HepG2 (cell line): Measurements from ENCODE around the gene SEPTIN12. TPM values are rescaled to one million over a fixed set of nuclear protein-coding genes. Genes with fewer than 3 reads are reported as not detected.

ENCODE experiments used
- CHD2 ChIP-seq: IDR thresholded peaks from 2 replicates; pipeline ENCODE4 v1.6.1; 2011; ENCODE audit warnings: low read depth, low read length, improper control_type of control experiment
- DNMT1 ChIP-seq: sonication (generic); formaldehyde crosslinking; IDR thresholded peaks from 2 replicates; pipeline ENCODE4 v1.5.1; 2020; ENCODE audit warnings: mild to moderate bottlenecking, missing genetic modification reagents
- FOXM1 ChIP-seq: sonication (generic); formaldehyde crosslinking; IDR thresholded peaks from 2 replicates; pipeline ENCODE4 v1.5.0; 2020; ENCODE audit warnings: missing genetic modification reagents
- GATAD1 ChIP-seq: IDR thresholded peaks from 2 replicates; pipeline ENCODE4 v1.6.1; 2016; ENCODE audit warnings: missing genetic modification reagents, missing compliant biosample characterization
- GTF2F1 ChIP-seq: fragments of 150-350 bp; IDR thresholded peaks from 2 replicates; pipeline ENCODE4 v1.6.1; 2014; ENCODE audit warnings: low read length
- IKZF4 ChIP-seq: sonication (generic); formaldehyde crosslinking; IDR thresholded peaks from 2 replicates; pipeline ENCODE4 v1.5.1; 2020; ENCODE audit warnings: borderline replicate concordance, mild to moderate bottlenecking, low read depth, missing genetic modification reagents; ENCODE audit errors: not compliant biosample characterization
- SRSF1 ChIP-seq: fragments of 200-400 bp; formaldehyde crosslinking; optimal IDR thresholded peaks from 2 replicates; pipeline ENCODE3; 2017; ENCODE audit warnings: mild to moderate bottlenecking, low read depth, low read length, moderate library complexity
- ZBTB26 ChIP-seq: IDR thresholded peaks from 2 replicates; pipeline ENCODE4 v1.6.1; 2016; ENCODE audit warnings: missing compliant biosample characterization, missing genetic modification reagents, borderline replicate concordance
- ZFP36L1 ChIP-seq: sonication (generic); formaldehyde crosslinking; IDR thresholded peaks from 2 replicates; pipeline ENCODE4 v1.8.0; 2022; ENCODE audit warnings: mild to moderate bottlenecking, missing genetic modification reagents, moderate library complexity
- ZKSCAN1 ChIP-seq: fragments of 150-350 bp; IDR thresholded peaks from 2 replicates; pipeline ENCODE4 v1.6.1; 2014; ENCODE audit warnings: low read length
- ZNF550 ChIP-seq: sonication (generic); formaldehyde crosslinking; IDR thresholded peaks from 2 replicates; pipeline ENCODE4 v1.4.0; 2020; ENCODE audit warnings: mild to moderate bottlenecking, missing genetic modification reagents, borderline replicate concordance
- ZNF556 ChIP-seq: sonication (generic); formaldehyde crosslinking; IDR thresholded peaks from 2 replicates; pipeline ENCODE4 v1.4.0; 2020; ENCODE audit warnings: mild to moderate bottlenecking, missing genetic modification reagents, borderline replicate concordance
- ZNF644 ChIP-seq: IDR thresholded peaks from 2 replicates; pipeline ENCODE4 v1.6.1; 2016; ENCODE audit warnings: low read depth
- ZNF772 ChIP-seq: sonication (generic); formaldehyde crosslinking; IDR thresholded peaks from 2 replicates; pipeline ENCODE4 v1.5.0; 2020; ENCODE audit warnings: mild to moderate bottlenecking, missing genetic modification reagents
- ZNF816 ChIP-seq: sonication (generic); formaldehyde crosslinking; IDR thresholded peaks from 2 replicates; pipeline ENCODE4 v1.8.0; 2022; ENCODE audit warnings: missing genetic modification reagents, mild to moderate bottlenecking, borderline replicate concordance
- polyA plus RNA-seq, 8 experiments: library from polyadenylated mRNA; depleted of rRNA in 3 of 8; stranded (reverse) in 7 of 8; unstranded in 1 of 8; fragments of >200 nt; fragmentation: Illumina TruSeq in 4 of 8; extraction: Trizol in 4 of 8; gene quantifications; 2 replicates each; pipeline versions ENCODE4 v1.2.1 to v1.2.3, GENCODE V29; 2011 to 2016; ENCODE audit warnings: low read depth in 4 of 8, missing spikeins in 1 of 8, mixed read lengths in 1 of 8; ENCODE audit not compliant: insufficient read depth in 1 of 8
- total RNA-seq, 5 experiments: library from RNA; depleted of rRNA; stranded (reverse); fragments of >200 nt; fragmentation: Illumina TruSeq; extraction: Trizol; gene quantifications; 2 replicates each; pipeline ENCODE4 v1.2.3, GENCODE V29; 2016; ENCODE audit warnings: low read depth in 1 of 5
- TF ChIP-seq, protein P1 (sequence below): sonication (generic); formaldehyde crosslinking; IDR thresholded peaks from 2 replicates; pipeline ENCODE4 v1.9.0; 2021; ENCODE audit warnings: missing genetic modification reagents, mild to moderate bottlenecking, borderline replicate concordance
- TF ChIP-seq, protein P2 (sequence below): sonication (generic); formaldehyde crosslinking; IDR thresholded peaks from 2 replicates; pipeline ENCODE4 v1.4.0; 2020; ENCODE audit warnings: missing genetic modification reagents
- TF ChIP-seq, protein P3 (sequence below): sonication (generic); formaldehyde crosslinking; IDR thresholded peaks from 2 replicates; pipeline ENCODE4 v1.4.0; 2020; ENCODE audit warnings: missing genetic modification reagents

SEPTIN12 gene
- total and polyA plus RNA-seq, 2 of the 13 experiments (the other 11 are each of a cell fraction or from before 2014, with no cell fraction given): 0.22 TPM; not detected in 1

DNA sequence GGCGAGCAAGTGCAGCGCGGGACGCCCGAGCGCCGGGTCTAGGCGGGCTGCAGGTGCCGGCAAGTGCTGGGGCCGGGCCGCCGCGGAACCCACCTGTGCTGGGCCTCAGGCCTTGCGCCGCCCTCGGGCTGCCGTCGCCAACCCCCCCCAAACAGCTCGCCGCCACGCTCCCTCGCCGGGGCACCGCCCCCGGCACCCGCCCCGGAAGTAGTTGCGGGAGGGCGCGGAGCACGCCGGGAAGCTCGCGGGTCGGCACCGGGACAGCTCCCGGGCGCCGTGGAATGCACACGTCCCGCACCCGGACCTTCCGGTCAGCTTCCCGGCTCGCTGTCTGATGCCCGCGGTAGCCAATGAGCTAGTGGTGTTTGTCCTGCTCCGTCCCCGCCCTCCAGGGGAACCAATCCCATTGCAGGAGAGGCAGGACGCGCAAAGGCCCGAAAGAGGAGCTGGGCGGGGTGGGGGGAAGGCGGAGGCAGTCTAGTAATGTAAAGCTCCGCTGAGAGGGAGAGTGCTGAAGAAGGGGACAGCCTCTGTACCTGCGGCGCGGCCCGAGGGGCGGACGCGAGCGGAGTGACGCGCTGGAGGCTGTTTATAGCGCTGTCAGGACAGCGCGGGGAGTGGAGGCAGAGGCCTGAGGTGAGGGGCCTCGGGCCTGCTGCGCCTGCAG is 53.9 kb downstream of the SEPTIN12 start, which contains the start of the genes ANKS3 and DNAAF8 (continued):
- TF ChIP-seq, protein P1, sequence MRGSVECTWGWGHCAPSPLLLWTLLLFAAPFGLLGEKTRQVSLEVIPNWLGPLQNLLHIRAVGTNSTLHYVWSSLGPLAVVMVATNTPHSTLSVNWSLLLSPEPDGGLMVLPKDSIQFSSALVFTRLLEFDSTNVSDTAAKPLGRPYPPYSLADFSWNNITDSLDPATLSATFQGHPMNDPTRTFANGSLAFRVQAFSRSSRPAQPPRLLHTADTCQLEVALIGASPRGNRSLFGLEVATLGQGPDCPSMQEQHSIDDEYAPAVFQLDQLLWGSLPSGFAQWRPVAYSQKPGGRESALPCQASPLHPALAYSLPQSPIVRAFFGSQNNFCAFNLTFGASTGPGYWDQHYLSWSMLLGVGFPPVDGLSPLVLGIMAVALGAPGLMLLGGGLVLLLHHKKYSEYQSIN (CRISPR knock-in tag): no peak
- TF ChIP-seq GTF2F1: no peak
- no peak; the same call in 1 of the 2 replicates for TF ChIP-seq ZNF556 (CRISPR knock-in tag)
- 0 out of 2 replicates have a peak, but pooled peaks have one; percentile 63 for TF ChIP-seq DNMT1
- no peak for TF ChIP-seq FOXM1 (CRISPR knock-in tag)
- no peak for TF ChIP-seq ZNF550 (CRISPR knock-in tag)
- TF ChIP-seq ZNF816 (CRISPR knock-in tag): 0 out of 2 replicates have a peak, but pooled peaks have one; percentile 68
- peak; percentile 93 for TF ChIP-seq GATAD1 (CRISPR knock-in tag)
- no peak for TF ChIP-seq ZBTB26
- TF ChIP-seq ZKSCAN1: no peak
- peak; percentile 72; the same call in 1 of the 2 replicates for TF ChIP-seq ZFP36L1
- TF ChIP-seq ZNF772 (CRISPR knock-in tag): peak; percentile 23; the same call in 1 of the 2 replicates
- no peak for TF ChIP-seq ZNF644 (CRISPR knock-in tag)
- TF ChIP-seq CHD2: peak; percentile 44; the same call in 1 of the 2 replicates
- TF ChIP-seq, protein P2, sequence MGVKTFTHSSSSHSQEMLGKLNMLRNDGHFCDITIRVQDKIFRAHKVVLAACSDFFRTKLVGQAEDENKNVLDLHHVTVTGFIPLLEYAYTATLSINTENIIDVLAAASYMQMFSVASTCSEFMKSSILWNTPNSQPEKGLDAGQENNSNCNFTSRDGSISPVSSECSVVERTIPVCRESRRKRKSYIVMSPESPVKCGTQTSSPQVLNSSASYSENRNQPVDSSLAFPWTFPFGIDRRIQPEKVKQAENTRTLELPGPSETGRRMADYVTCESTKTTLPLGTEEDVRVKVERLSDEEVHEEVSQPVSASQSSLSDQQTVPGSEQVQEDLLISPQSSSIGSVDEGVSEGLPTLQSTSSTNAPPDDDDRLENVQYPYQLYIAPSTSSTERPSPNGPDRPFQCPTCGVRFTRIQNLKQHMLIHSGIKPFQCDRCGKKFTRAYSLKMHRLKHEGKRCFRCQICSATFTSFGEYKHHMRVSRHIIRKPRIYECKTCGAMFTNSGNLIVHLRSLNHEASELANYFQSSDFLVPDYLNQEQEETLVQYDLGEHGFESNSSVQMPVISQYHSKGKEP (CRISPR knock-in tag): 0 out of 2 replicates have a peak, but pooled peaks have one; percentile 27
- peak; percentile 34 for TF ChIP-seq SRSF1
- TF ChIP-seq, protein P3, sequence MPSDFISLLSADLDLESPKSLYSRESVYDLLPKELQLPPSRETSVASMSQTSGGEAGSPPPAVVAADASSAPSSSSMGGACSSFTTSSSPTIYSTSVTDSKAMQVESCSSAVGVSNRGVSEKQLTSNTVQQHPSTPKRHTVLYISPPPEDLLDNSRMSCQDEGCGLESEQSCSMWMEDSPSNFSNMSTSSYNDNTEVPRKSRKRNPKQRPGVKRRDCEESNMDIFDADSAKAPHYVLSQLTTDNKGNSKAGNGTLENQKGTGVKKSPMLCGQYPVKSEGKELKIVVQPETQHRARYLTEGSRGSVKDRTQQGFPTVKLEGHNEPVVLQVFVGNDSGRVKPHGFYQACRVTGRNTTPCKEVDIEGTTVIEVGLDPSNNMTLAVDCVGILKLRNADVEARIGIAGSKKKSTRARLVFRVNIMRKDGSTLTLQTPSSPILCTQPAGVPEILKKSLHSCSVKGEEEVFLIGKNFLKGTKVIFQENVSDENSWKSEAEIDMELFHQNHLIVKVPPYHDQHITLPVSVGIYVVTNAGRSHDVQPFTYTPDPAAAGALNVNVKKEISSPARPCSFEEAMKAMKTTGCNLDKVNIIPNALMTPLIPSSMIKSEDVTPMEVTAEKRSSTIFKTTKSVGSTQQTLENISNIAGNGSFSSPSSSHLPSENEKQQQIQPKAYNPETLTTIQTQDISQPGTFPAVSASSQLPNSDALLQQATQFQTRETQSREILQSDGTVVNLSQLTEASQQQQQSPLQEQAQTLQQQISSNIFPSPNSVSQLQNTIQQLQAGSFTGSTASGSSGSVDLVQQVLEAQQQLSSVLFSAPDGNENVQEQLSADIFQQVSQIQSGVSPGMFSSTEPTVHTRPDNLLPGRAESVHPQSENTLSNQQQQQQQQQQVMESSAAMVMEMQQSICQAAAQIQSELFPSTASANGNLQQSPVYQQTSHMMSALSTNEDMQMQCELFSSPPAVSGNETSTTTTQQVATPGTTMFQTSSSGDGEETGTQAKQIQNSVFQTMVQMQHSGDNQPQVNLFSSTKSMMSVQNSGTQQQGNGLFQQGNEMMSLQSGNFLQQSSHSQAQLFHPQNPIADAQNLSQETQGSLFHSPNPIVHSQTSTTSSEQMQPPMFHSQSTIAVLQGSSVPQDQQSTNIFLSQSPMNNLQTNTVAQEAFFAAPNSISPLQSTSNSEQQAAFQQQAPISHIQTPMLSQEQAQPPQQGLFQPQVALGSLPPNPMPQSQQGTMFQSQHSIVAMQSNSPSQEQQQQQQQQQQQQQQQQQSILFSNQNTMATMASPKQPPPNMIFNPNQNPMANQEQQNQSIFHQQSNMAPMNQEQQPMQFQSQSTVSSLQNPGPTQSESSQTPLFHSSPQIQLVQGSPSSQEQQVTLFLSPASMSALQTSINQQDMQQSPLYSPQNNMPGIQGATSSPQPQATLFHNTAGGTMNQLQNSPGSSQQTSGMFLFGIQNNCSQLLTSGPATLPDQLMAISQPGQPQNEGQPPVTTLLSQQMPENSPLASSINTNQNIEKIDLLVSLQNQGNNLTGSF (CRISPR knock-in tag): peak; percentile 84
- peak; percentile 42 for TF ChIP-seq IKZF4
